GM21390 (cell line): ENCODE measurements around the gene RASL11B.

Source experiments
- ATAC-seq: cut with Tn5 transposase; IDR thresholded peaks from one replicate; pipeline ENCODE4 v1.9.1; 2021; ENCODE audit not compliant: unreplicated experiment

The RASL11B gene

GRCh38 chr4:52912608-52913007 lies 50.5 kb downstream of the RASL11B start:
- no peak for ATAC-seq

GRCh38 chr4:52914051-52914605 lies 52.0 kb downstream of the RASL11B start:
- no peak for ATAC-seq

- no peak for ATAC-seq
These were observed 53.1 kb downstream of the RASL11B start for GRCh38 chr4:52915191-52915590.

- ATAC-seq, result no peak
These were observed 53.7 kb downstream of the RASL11B start for GRCh38 chr4:52915730-52916300.
